Smooth muscle cell (in vitro differentiated cells): ENCODE measurements around the gene CCDC188. TPM values are rescaled to one million over a fixed set of nuclear protein-coding genes. Genes with fewer than 3 reads are reported as not detected.

Experiments
- DNase-seq: peaks from one replicate; lab custom pipeline; 2025; ENCODE audit not compliant: unreplicated experiment; lab: John Stamatoyannopoulos, UW
- H2AFZ ChIP-seq: fragments of 200-600 bp; sonication (generic); 2 replicates; pipeline ENCODE4 v1.6.0; 2016; ENCODE audit warnings: antibody characterized with exemption, low read depth, mild to moderate bottlenecking
- H3F3A ChIP-seq: fragments of 200-600 bp; sonication (generic); 2 replicates; pipeline ENCODE4 v1.6.0; 2017; ENCODE audit warnings: antibody characterized with exemption, low read depth
- H3K27ac ChIP-seq: fragments of 200-600 bp; sonication (generic); 2 replicates; pipeline ENCODE4 v1.5.1; 2016; ENCODE audit warnings: low read depth, mild to moderate bottlenecking
- H3K27me3 ChIP-seq: fragments of 200-600 bp; sonication (generic); 2 replicates; pipeline ENCODE4 v1.6.1; 2016; ENCODE audit warnings: low read depth, mild to moderate bottlenecking
- H3K36me3 ChIP-seq: fragments of 200-600 bp; sonication (generic); 2 replicates; pipeline ENCODE4 v1.5.1; 2016; ENCODE audit warnings: low read depth
- H3K4me1 ChIP-seq: fragments of 200-600 bp; sonication (generic); 2 replicates; pipeline ENCODE4 v1.5.1; 2016; ENCODE audit warnings: low read depth
- H3K4me2 ChIP-seq: fragments of 200-600 bp; sonication (generic); 2 replicates; pipeline ENCODE4 v1.6.0; 2016; ENCODE audit warnings: mild to moderate bottlenecking
- H3K4me3 ChIP-seq: fragments of 200-600 bp; sonication (generic); 2 replicates; pipeline ENCODE4 v1.5.1; 2016; ENCODE audit warnings: mild to moderate bottlenecking
- H3K79me2 ChIP-seq: fragments of 200-600 bp; sonication (generic); 2 replicates; pipeline ENCODE4 v1.6.0; 2016; ENCODE audit warnings: low read depth, mild to moderate bottlenecking
- H3K9ac ChIP-seq: fragments of 200-600 bp; sonication (generic); 2 replicates; pipeline ENCODE4 v1.6.0; 2016; ENCODE audit warnings: low read depth
- H3K9me3 ChIP-seq: fragments of 200-600 bp; sonication (generic); replicated peaks from 2 replicates; pipeline ENCODE4 v1.5.1; 2016; ENCODE audit warnings: low read depth
- H4K20me1 ChIP-seq: fragments of 200-600 bp; sonication (generic); 2 replicates; pipeline ENCODE4 v1.6.0; 2016; ENCODE audit warnings: low read depth
- CTCF ChIP-seq: fragments of 200-600 bp; sonication (generic); IDR thresholded peaks from 2 replicates; pipeline ENCODE4 v1.5.1; 2017; ENCODE audit warnings: borderline replicate concordance, mild to moderate bottlenecking, antibody characterized with exemption; ENCODE audit not compliant: insufficient read depth, poor library complexity, severe bottlenecking
- WGBS: methylation state at CpG from one replicate; pipeline ENCODE4 v1.1.7; 2016; ENCODE audit warnings: low lambda C conversion rate; 5-methylcytosine and 5-hydroxymethylcytosine counted together
- polyA plus RNA-seq: library from polyadenylated mRNA; unstranded; fragments of >200 nt; fragmentation: Nextera tagmentation; extraction: Ambion mirVana; gene quantifications from 2 replicates; pipeline ENCODE4 v1.2.1, GENCODE V29; 2016
- total RNA-seq: library from RNA; depleted of rRNA; stranded (reverse); fragments of >200 nt; gene quantifications from 2 replicates; pipeline ENCODE4 v1.2.3, GENCODE V29; 2014

CCDC188 gene
- total and polyA plus RNA-seq, 2 experiments from 2014 or later, result not detected

DNA sequence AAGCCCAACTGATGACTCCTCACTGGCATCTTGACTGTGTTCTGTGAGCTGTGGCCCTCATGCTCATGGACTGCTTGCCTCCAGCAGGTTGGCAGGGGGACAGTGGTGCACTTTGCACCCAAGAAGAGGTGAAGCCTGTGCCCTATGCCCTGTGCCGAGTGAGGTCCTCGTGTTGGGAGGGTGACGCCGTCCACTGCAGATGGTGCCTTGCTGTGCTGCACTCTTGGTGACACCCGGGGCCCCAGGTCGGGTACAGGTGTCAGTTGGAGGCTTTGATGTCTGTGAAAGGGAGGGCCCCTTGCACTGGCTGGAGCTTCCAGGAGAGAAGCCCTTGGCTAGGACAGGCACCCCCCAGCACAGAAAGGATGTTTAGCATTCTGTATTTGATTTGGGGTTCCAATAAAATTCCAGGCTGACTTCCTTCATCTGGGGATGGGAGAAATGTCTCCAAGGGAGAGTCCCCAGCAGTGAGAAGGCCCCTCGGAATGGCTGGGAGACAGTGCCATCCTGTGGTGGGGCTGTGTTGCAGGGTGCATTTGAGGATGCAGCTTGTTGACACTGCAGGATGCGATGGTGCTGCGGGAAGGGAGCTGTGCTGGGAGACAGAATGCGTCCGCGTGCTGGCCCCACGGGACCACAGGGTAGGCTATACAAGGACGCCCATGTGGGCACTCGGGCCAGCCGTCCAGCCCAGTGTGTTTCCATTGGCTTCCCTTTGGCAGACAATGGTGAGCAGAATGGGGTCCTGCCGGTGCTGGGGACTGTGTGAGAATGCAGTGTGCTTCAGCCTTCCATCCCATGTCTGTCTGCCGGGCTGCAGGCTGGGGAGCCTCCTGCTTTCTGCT is 21.7 kb downstream of the CCDC188 start:
- Histone ChIP-seq H3K4me3 (no peak overlapping the region), H3K36me3 (peaks cover 5% of the 10 kb centered on the region), H3K4me2 (no peak overlapping the region), H3K27me3 (no peaks in the 10 kb centered on the region), H3K79me2 (peaks cover 22% of the 10 kb centered on the region), H4K20me1 (peaks cover 30% of the 10 kb centered on the region), H3K9me3 (no peaks in the 10 kb centered on the region), H3K9ac (no peak overlapping the region), H3K27ac (no peak overlapping the region), H3F3A (peaks cover 16% of the 10 kb centered on the region), H2AFZ (no peak overlapping the region), H3K4me1 (peaks cover 7% of the 10 kb centered on the region)
- TF ChIP-seq CTCF, result peak; percentile 21
- WGBS, result 76% methylated on average over 18 of the region's 18 CpGs
- DNase-seq, result no peak

DNA sequence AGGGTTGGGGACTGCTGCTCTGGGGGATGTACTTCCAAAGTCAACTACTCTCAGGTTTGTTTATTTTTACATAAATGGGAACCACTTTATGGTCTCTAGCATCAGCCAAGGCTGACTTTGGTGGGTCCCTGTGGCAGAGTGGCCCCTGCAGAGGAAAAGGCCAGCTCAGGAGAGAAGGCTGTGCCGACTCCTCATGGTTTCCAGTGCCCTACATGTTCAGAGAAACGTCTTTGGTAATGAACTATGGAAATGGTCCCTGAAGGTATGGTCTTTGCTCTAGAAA is 22.3 kb downstream of the CCDC188 start:
- H3K9ac ChIP-seq, result no peak overlapping the region
- DNase-seq, result no peak
- peaks cover 17% of the 10 kb centered on the region for H3K79me2 ChIP-seq
- H4K20me1 ChIP-seq, result peaks cover 30% of the 10 kb centered on the region
- no peaks in the 10 kb centered on the region for H3K27me3 ChIP-seq
- WGBS, result 89% methylated on average over 2 of the region's 2 CpGs
- peaks cover 16% of the 10 kb centered on the region for H3F3A ChIP-seq
- no peak overlapping the region for H3K27ac ChIP-seq
- no peak overlapping the region for H3K4me2 ChIP-seq
- no peak overlapping the region for H3K4me3 ChIP-seq
- H3K9me3 ChIP-seq, result no peaks in the 10 kb centered on the region
- H2AFZ ChIP-seq, result no peak overlapping the region
- peaks cover 7% of the 10 kb centered on the region for H3K4me1 ChIP-seq
- TF ChIP-seq CTCF, result no peak
- H3K36me3 ChIP-seq, result peaks cover 5% of the 10 kb centered on the region

- TF ChIP-seq CTCF, result no peak
- Histone ChIP-seq H3K9me3 (no peaks in the 10 kb centered on the region), H3F3A (peaks cover 16% of the 10 kb centered on the region), H3K36me3 (peaks cover 5% of the 10 kb centered on the region), H4K20me1 (peaks cover 27% of the 10 kb centered on the region), H3K4me3 (no peak overlapping the region), H3K4me1 (peaks cover 6% of the 10 kb centered on the region), H3K4me2 (no peak overlapping the region), H3K79me2 (peaks cover 12% of the 10 kb centered on the region), H3K9ac (no peak overlapping the region), H3K27ac (no peak overlapping the region), H2AFZ (no peak overlapping the region), H3K27me3 (no peaks in the 10 kb centered on the region)
- DNase-seq, result no peak
- 93% methylated on average over 17 of the region's 17 CpGs for WGBS
These were observed 22.8 kb downstream of the CCDC188 start for GRCh38 chr22:20127869-20128618.
